C4-2B (cell line): ENCODE measurements around the gene PPP4R3A.

ENCODE experiments used
- CTCF ChIP-seq: fragments of 450-650 bp; conservative IDR thresholded peaks from 2 replicates; pipeline ENCODE4 v1.5.1; 2017; ENCODE audit warnings: mild to moderate bottlenecking
- ZFX ChIP-seq: fragments of 450-650 bp; IDR thresholded peaks from 2 replicates; pipeline ENCODE4 v1.6.1; 2017

- no peak for TF ChIP-seq CTCF
- TF ChIP-seq ZFX: no peak
These were observed 55.5 kb downstream of the PPP4R3A start for GRCh38 chr14:91454580-91454979.
